OCI-LY3 (cell line): Measurements from ENCODE around the gene RAB36.

Source experiments
- H2AFZ ChIP-seq: fragments of 200-600, 300-600 bp; shearing (Covaris generic); 2 replicates; pipeline ENCODE4 v1.6.0; 2014; ENCODE audit warnings: antibody characterized with exemption, low read depth, low read length
- H3K27ac ChIP-seq: fragments of 200-600, 300-600 bp; sonication (generic); 2 replicates; pipeline ENCODE4 v1.5.1; 2014; ENCODE audit warnings: mild to moderate bottlenecking, low read length, moderate library complexity, mixed read lengths
- H3K27me3 ChIP-seq: fragments of 200-600, 300-600 bp; sonication (generic); 2 replicates; pipeline ENCODE4 v1.6.1; 2014; ENCODE audit warnings: low read depth, low read length, mixed read lengths
- H3K36me3 ChIP-seq: fragments of 200-600, 300-600 bp; sonication (generic); replicated peaks from 2 replicates; pipeline ENCODE3; 2014; ENCODE audit warnings: low read depth, low read length, mixed read lengths
- H3K4me1 ChIP-seq: fragments of 300-600, 200-600 bp; sonication (generic); 2 replicates; pipeline ENCODE4 v1.6.1; 2014; ENCODE audit warnings: low read length, mixed read lengths
- H3K4me2 ChIP-seq: fragments of 200-600, 300-600 bp; sonication (generic); 2 replicates; pipeline ENCODE4 v1.6.1; 2014; ENCODE audit warnings: low read length, mixed read lengths
- H3K4me3 ChIP-seq: fragments of 300-600, 200-600 bp; sonication (generic); 2 replicates; pipeline ENCODE4 v1.5.1; 2014; ENCODE audit warnings: antibody characterized with exemption, mild to moderate bottlenecking, low read length, moderate library complexity
- H3K79me2 ChIP-seq: fragments of 300-600, 200-600 bp; shearing (Covaris generic); 2 replicates; pipeline ENCODE4 v1.6.1; 2014; ENCODE audit warnings: mild to moderate bottlenecking, low read length, mixed read lengths
- H3K9ac ChIP-seq: fragments of 300-600, 200-600 bp; shearing (Covaris generic); 2 replicates; pipeline ENCODE4 v1.6.0; 2014; ENCODE audit warnings: mild to moderate bottlenecking, low read length, moderate library complexity
- H3K9me3 ChIP-seq: fragments of 200-600, 300-600 bp; shearing (Covaris generic); 2 replicates; pipeline ENCODE4 v1.6.1; 2014; ENCODE audit warnings: low read length, mixed read lengths; ENCODE audit not compliant: insufficient read depth
- H4K20me1 ChIP-seq: fragments of 200-600, 300-600 bp; sonication (generic); 2 replicates; pipeline ENCODE4 v1.6.1; 2016; ENCODE audit warnings: low read length, mixed read lengths; ENCODE audit not compliant: insufficient read depth
- CTCF ChIP-seq: fragments of 200-600, 300-600 bp; sonication (generic); IDR thresholded peaks from 2 replicates; pipeline ENCODE4 v1.5.1; 2014; ENCODE audit warnings: antibody characterized with exemption, low read length, low read depth
- EZH2phosphoT487 ChIP-seq: fragments of 200-600 bp; shearing (Covaris generic); IDR thresholded peaks from 2 replicates; pipeline ENCODE4 v1.6.1; 2018; ENCODE audit warnings: antibody characterized with exemption, mixed run types, low read depth

The RAB36 gene

GRCh38 chr22:23106906-23107367 lies 38.3 kb upstream of the RAB36 start:
- H2AFZ ChIP-seq: no peak overlapping the region
- no peak overlapping the region for H3K27ac ChIP-seq
- H3K4me1 ChIP-seq: no peaks in the 10 kb centered on the region
- no peaks in the 10 kb centered on the region for H3K27me3 ChIP-seq
- no peak overlapping the region for H3K9ac ChIP-seq
- H3K4me2 ChIP-seq: no peak overlapping the region
- H3K4me3 ChIP-seq: no peak overlapping the region
- H3K9me3 ChIP-seq: no peaks in the 10 kb centered on the region
- H4K20me1 ChIP-seq: peaks cover 96% of the 10 kb centered on the region
- 0 out of 2 replicates have a peak, but pooled peaks cover 4% of the 10 kb centered on the region for H3K79me2 ChIP-seq
- TF ChIP-seq EZH2phosphoT487 (no peak), CTCF (no peak)
- peaks cover 40% of the 10 kb centered on the region for H3K36me3 ChIP-seq

DNA sequence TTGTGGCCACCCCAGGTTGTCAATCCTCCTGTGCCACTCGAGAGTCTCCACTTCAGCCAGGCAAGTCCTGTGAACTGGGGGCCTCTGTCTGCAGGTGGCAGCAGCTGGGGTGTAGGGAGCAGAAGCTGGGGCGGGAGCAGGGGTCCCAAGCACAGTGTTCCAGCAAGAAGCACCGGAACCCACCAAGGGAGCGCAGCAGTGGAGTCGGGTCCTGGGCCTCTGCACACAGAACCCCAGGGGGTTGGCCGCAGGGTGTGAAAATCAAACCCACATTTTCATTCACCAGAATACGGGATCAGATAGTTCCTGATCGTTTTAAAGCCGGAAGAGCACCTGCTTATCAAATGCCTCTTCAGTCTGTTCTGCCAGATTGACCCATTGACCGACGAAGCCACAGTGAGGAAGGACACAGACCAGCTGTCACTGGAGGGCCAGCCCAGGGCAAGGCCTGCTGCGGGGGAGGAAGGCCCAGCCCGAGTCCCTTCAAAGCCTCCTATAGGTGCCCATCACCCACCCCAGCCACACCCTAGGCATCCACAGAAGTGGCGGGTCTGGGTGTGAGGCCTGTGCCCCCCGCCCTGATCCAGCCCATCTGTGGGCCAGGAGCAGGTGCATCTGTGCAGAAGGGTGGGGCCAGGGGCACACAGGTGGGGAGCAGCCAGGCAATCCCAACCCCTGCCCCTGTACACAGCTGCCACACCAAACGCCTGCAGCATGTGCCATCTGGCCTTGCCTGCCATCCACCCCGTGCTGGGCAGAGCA lies 37.6 kb upstream of the RAB36 start:
- no peaks in the 10 kb centered on the region for H3K79me2 ChIP-seq
- H3K9ac ChIP-seq: no peak overlapping the region
- no peak overlapping the region for H2AFZ ChIP-seq
- no peaks in the 10 kb centered on the region for H3K27me3 ChIP-seq
- H3K4me2 ChIP-seq: no peak overlapping the region
- no peak overlapping the region for H3K27ac ChIP-seq
- peaks cover 96% of the 10 kb centered on the region for H4K20me1 ChIP-seq
- H3K36me3 ChIP-seq: peaks cover 40% of the 10 kb centered on the region
- TF ChIP-seq CTCF (no peak), EZH2phosphoT487 (no peak)
- H3K4me3 ChIP-seq: no peak overlapping the region
- no peaks in the 10 kb centered on the region for H3K9me3 ChIP-seq
- no peaks in the 10 kb centered on the region for H3K4me1 ChIP-seq

- Histone ChIP-seq H3K4me2 (no peak overlapping the region), H3K79me2 (no peaks in the 10 kb centered on the region), H3K9ac (no peak overlapping the region), H3K9me3 (no peaks in the 10 kb centered on the region), H3K27ac (no peak overlapping the region), H4K20me1 (peaks cover 95% of the 10 kb centered on the region), H2AFZ (no peak overlapping the region), H3K4me1 (no peaks in the 10 kb centered on the region), H3K36me3 (peaks cover 36% of the 10 kb centered on the region), H3K4me3 (no peak overlapping the region), H3K27me3 (no peaks in the 10 kb centered on the region)
- TF ChIP-seq EZH2phosphoT487: no peak
- TF ChIP-seq CTCF: no peak
Measured at GRCh38 chr22:23108249-23109078, 36.8 kb upstream of the RAB36 start.

- TF ChIP-seq EZH2phosphoT487 (no peak), CTCF (no peak)
- H3K36me3 ChIP-seq: peaks cover 39% of the 10 kb centered on the region
- H3K4me3 ChIP-seq: no peak overlapping the region
- no peaks in the 10 kb centered on the region for H3K4me1 ChIP-seq
- no peak overlapping the region for H2AFZ ChIP-seq
- H3K9ac ChIP-seq: no peak overlapping the region
- H4K20me1 ChIP-seq: peaks cover 95% of the 10 kb centered on the region
- H3K27ac ChIP-seq: no peak overlapping the region
- no peaks in the 10 kb centered on the region for H3K9me3 ChIP-seq
- H3K79me2 ChIP-seq: no peaks in the 10 kb centered on the region
- no peaks in the 10 kb centered on the region for H3K27me3 ChIP-seq
- H3K4me2 ChIP-seq: no peak overlapping the region
Measured at GRCh38 chr22:23109079-23109347, 36.3 kb upstream of the RAB36 start.
